Mesenchymal stem cell (in vitro differentiated cells and primary cell): ENCODE results near the gene KISS1R.
A peak's percentile ranks its signal among the peaks of the same experiment; 100 is the strongest.

Experiments
- DNase-seq: peaks from one replicate; pipeline ENCODE4 v3.0.0-alpha.2; 2013
- H2AFZ ChIP-seq: one replicate; pipeline ENCODE4 v1.6.1; 2013; ENCODE audit warnings: low read depth, mild to moderate bottlenecking, control low read depth, inconsistent platforms, low read length, moderate library complexity
- H2AK5ac ChIP-seq: 2 replicates; pipeline ENCODE4 v1.6.1; 2013; ENCODE audit warnings: low read length, moderate library complexity, mild to moderate bottlenecking, inconsistent platforms; ENCODE audit not compliant: severe bottlenecking
- H2BK120ac ChIP-seq: one replicate; pipeline ENCODE4 v1.6.1; 2013; ENCODE audit warnings: low read depth, mild to moderate bottlenecking, inconsistent platforms, low read length, moderate library complexity
- H2BK12ac ChIP-seq, 2 experiments: one replicate each; pipeline ENCODE4 v1.6.1; 2013; ENCODE audit warnings: inconsistent platforms in 2 of 2, low read length in 2 of 2, mild to moderate bottlenecking in 2 of 2, moderate library complexity in 2 of 2, control low read depth in 1 of 2
- H2BK15ac ChIP-seq: one replicate; pipeline ENCODE4 v1.6.1; 2013; ENCODE audit warnings: mild to moderate bottlenecking, low read depth, inconsistent platforms; ENCODE audit not compliant: poor library complexity, severe bottlenecking
- H2BK5ac ChIP-seq: 2 replicates; pipeline ENCODE4 v1.6.1; 2013; ENCODE audit warnings: low read depth, mild to moderate bottlenecking, low read length, control low read depth, inconsistent platforms; ENCODE audit not compliant: poor library complexity, severe bottlenecking
- H3K14ac ChIP-seq, 2 experiments: one replicate each; pipeline ENCODE4 v1.6.1; 2013; ENCODE audit warnings: inconsistent platforms in 2 of 2, low read length in 2 of 2, control low read depth in 1 of 2, mild to moderate bottlenecking in 1 of 2, moderate library complexity in 1 of 2
- H3K18ac ChIP-seq, 2 experiments: one replicate each; pipeline ENCODE4 v1.6.1; 2013; ENCODE audit warnings: inconsistent platforms in 2 of 2, low read length in 2 of 2, control low read depth in 1 of 2, low read depth in 1 of 2, mild to moderate bottlenecking in 1 of 2
- H3K23ac ChIP-seq, 2 experiments: one replicate each; pipeline ENCODE4 v1.6.1; 2013; ENCODE audit warnings: inconsistent platforms in 2 of 2, low read length in 2 of 2, mild to moderate bottlenecking in 2 of 2, moderate library complexity in 2 of 2, control low read depth in 1 of 2
- H3K27ac ChIP-seq: 2 replicates; pipeline ENCODE4 v1.5.1; 2013; ENCODE audit warnings: mild to moderate bottlenecking, moderate library complexity, low read length, control low read depth, inconsistent platforms; ENCODE audit not compliant: poor library complexity, severe bottlenecking
- H3K27me3 ChIP-seq, 2 experiments: 2 replicates each; pipeline versions ENCODE4 v1.6.1 to v1.7.0; 2013; ENCODE audit warnings: low read length in 2 of 2, mild to moderate bottlenecking in 2 of 2, moderate library complexity in 2 of 2, control low read depth in 1 of 2, inconsistent platforms in 1 of 2; ENCODE audit not compliant: control insufficient read depth in 1 of 2, insufficient read depth in 1 of 2
- H3K36me3 ChIP-seq, 2 experiments: 2 replicates each; pipeline versions ENCODE4 v1.6.1 to v1.7.0; 2013; ENCODE audit warnings: low read length in 2 of 2, control low read depth in 1 of 2, inconsistent platforms in 1 of 2, low read depth in 1 of 2, mild to moderate bottlenecking in 1 of 2; ENCODE audit not compliant: insufficient read depth in 2 of 2, control insufficient read depth in 1 of 2
- H3K4ac ChIP-seq, 2 experiments: one replicate each; pipeline ENCODE4 v1.6.1; 2013; ENCODE audit warnings: inconsistent platforms in 2 of 2, low read length in 2 of 2, mild to moderate bottlenecking in 2 of 2, moderate library complexity in 2 of 2, control low read depth in 1 of 2, low read depth in 1 of 2
- H3K4me1 ChIP-seq: 2 replicates; pipeline ENCODE4 v1.6.1; 2013; ENCODE audit warnings: low read depth, low read length, control low read depth; ENCODE audit not compliant: control insufficient read depth, insufficient read depth
- H3K4me2 ChIP-seq: 2 replicates; pipeline ENCODE4 v1.6.1; 2013; ENCODE audit warnings: low read length, mild to moderate bottlenecking, inconsistent platforms; ENCODE audit not compliant: poor library complexity, severe bottlenecking
- H3K4me3 ChIP-seq, 2 experiments: 2 replicates each; pipeline versions ENCODE4 v1.5.1 to v1.7.0; 2013; ENCODE audit warnings: low read length in 2 of 2, mild to moderate bottlenecking in 2 of 2, control low read depth in 1 of 2, low read depth in 1 of 2; ENCODE audit not compliant: insufficient read depth in 1 of 2
- H3K79me1 ChIP-seq: replicated peaks from 2 replicates; pipeline ENCODE4 v1.6.1; 2013; ENCODE audit warnings: mild to moderate bottlenecking, control low read depth, low read length, inconsistent platforms; ENCODE audit not compliant: poor library complexity, severe bottlenecking
- H3K9ac ChIP-seq: 2 replicates; pipeline ENCODE4 v1.7.0; 2013; ENCODE audit warnings: mild to moderate bottlenecking, low read length, moderate library complexity
- H3K9me3 ChIP-seq: 2 replicates; pipeline ENCODE4 v1.7.0; 2013; ENCODE audit warnings: mild to moderate bottlenecking, low read length; ENCODE audit not compliant: control insufficient read depth
- H4K8ac ChIP-seq: one replicate; pipeline ENCODE4 v1.6.1; 2013; ENCODE audit warnings: inconsistent platforms, mild to moderate bottlenecking, low read length, moderate library complexity
- H4K91ac ChIP-seq: one replicate; pipeline ENCODE4 v1.6.1; 2013; ENCODE audit warnings: mild to moderate bottlenecking, low read length, inconsistent platforms
- WGBS: methylation state at CpG from one replicate; pipeline ENCODE4 v1.1.7; 2013; ENCODE audit warnings: mixed read lengths; 5-methylcytosine and 5-hydroxymethylcytosine counted together

Gene KISS1R

GRCh38 chr19:897442-898039 lies 19.6 kb upstream of the KISS1R start:
- Histone ChIP-seq H3K14ac (no peak overlapping the region), H4K91ac (no peak overlapping the region), H3K23ac (no peak overlapping the region), H3K4me2 (no peak overlapping the region), H3K4ac (no peak overlapping the region), H2BK12ac (no peak overlapping the region), H2BK120ac (no peak overlapping the region), H3K27ac (no peak overlapping the region), H2BK5ac (no peak overlapping the region), H3K4me1 (peaks cover 12% of the 10 kb centered on the region), H3K9me3 (no peaks in the 10 kb centered on the region), H3K4me3 (no peak overlapping the region), H2BK15ac (no peak overlapping the region), H4K8ac (no peak overlapping the region), H2AFZ (no peak overlapping the region), H2AK5ac (no peak overlapping the region), H3K18ac (no peak overlapping the region), H3K36me3 (peaks cover 26 to 62% of the 10 kb centered on the region in 2 experiments), H3K27me3 (no peaks in the 10 kb centered on the region), H3K79me1 (peaks cover 31% of the 10 kb centered on the region), H3K9ac (no peak overlapping the region)
- no peak for DNase-seq
- 92% methylated on average over 24 of the region's 26 CpGs for WGBS

- no peak overlapping the region for H3K9ac ChIP-seq
- peaks cover 23% of the 10 kb centered on the region for H3K4me1 ChIP-seq
- H3K79me1 ChIP-seq, result peaks cover 31% of the 10 kb centered on the region
- peak overlapping the region; percentile 38 for H4K8ac ChIP-seq
- no peak overlapping the region for H2AFZ ChIP-seq
- no peak overlapping the region for H3K14ac ChIP-seq
- H3K36me3 ChIP-seq, result peaks cover 26 to 62% of the 10 kb centered on the region in 2 experiments
- no peak overlapping the region for H3K4ac ChIP-seq
- H3K9me3 ChIP-seq, result no peaks in the 10 kb centered on the region
- no peak overlapping the region for H2BK15ac ChIP-seq
- H3K18ac ChIP-seq, result no peak overlapping the region
- no peak overlapping the region for H3K27ac ChIP-seq
- 89% methylated on average over 15 of the region's 20 CpGs for WGBS
- no peak overlapping the region for H2BK5ac ChIP-seq
- DNase-seq, result no peak
- H4K91ac ChIP-seq, result no peak overlapping the region
- no peak overlapping the region for H3K23ac ChIP-seq
- no peak overlapping the region for H3K4me3 ChIP-seq
- no peak overlapping the region for H3K4me2 ChIP-seq
- H2AK5ac ChIP-seq, result no peak overlapping the region
- H2BK120ac ChIP-seq, result no peak overlapping the region
- no peak overlapping the region for H2BK12ac ChIP-seq
- no peaks in the 10 kb centered on the region for H3K27me3 ChIP-seq
These were observed 18.5 kb upstream of the KISS1R start for GRCh38 chr19:898663-899062.

- Histone ChIP-seq H3K27ac (no peak overlapping the region), H3K4me3 (no peak overlapping the region), H4K8ac (no peak overlapping the region), H3K4me1 (peaks cover 26% of the 10 kb centered on the region), H3K36me3 (peaks cover 26 to 69% of the 10 kb centered on the region in 2 experiments), H3K9ac (no peak overlapping the region), H3K14ac (no peak overlapping the region), H2BK5ac (no peak overlapping the region), H3K9me3 (no peaks in the 10 kb centered on the region), H2BK15ac (no peak overlapping the region), H2BK120ac (no peak overlapping the region), H3K4me2 (no peak overlapping the region), H2AFZ (no peak overlapping the region), H3K79me1 (peaks cover 31% of the 10 kb centered on the region), H3K18ac (no peak overlapping the region), H3K27me3 (no peaks in the 10 kb centered on the region), H3K23ac (no peak overlapping the region), H4K91ac (no peak overlapping the region), H2AK5ac (no peak overlapping the region), H2BK12ac (no peak overlapping the region), H3K4ac (no peak overlapping the region)
- no peak for DNase-seq
- 92% methylated on average over 32 of the region's 32 CpGs for WGBS
These were observed 17.6 kb upstream of the KISS1R start for GRCh38 chr19:899336-900042.

- H3K4ac ChIP-seq, result no peak overlapping the region
- no peak overlapping the region for H2BK120ac ChIP-seq
- no peak overlapping the region for H3K9ac ChIP-seq
- no peak overlapping the region for H3K27ac ChIP-seq
- no peaks in the 10 kb centered on the region for H3K9me3 ChIP-seq
- 93% methylated on average over 15 of the region's 15 CpGs for whole genome bisulfite sequencing
- no peak overlapping the region for H3K23ac ChIP-seq
- no peak overlapping the region for H4K91ac ChIP-seq
- no peak overlapping the region for H2BK5ac ChIP-seq
- H2BK15ac ChIP-seq, result peak overlapping the region; percentile 15
- H3K4me2 ChIP-seq, result no peak overlapping the region
- no peak overlapping the region for H2BK12ac ChIP-seq
- no peak for DNase-seq
- no peak overlapping the region for H2AFZ ChIP-seq
- no peak overlapping the region for H3K4me3 ChIP-seq
- H3K36me3 ChIP-seq, result peaks cover 26 to 69% of the 10 kb centered on the region in 2 experiments
- peaks cover 26% of the 10 kb centered on the region for H3K4me1 ChIP-seq
- no peak overlapping the region for H4K8ac ChIP-seq
- H2AK5ac ChIP-seq, result no peak overlapping the region
- no peaks in the 10 kb centered on the region for H3K27me3 ChIP-seq
- no peak overlapping the region for H3K14ac ChIP-seq
- peaks cover 31% of the 10 kb centered on the region for H3K79me1 ChIP-seq
- H3K18ac ChIP-seq, result no peak overlapping the region
These were observed 17.2 kb upstream of the KISS1R start for GRCh38 chr19:900043-900301.
